Measurements from ENCODE around the gene UBE2E2.
"Not testable (repeated sequence)": the region's sequence is repeated elsewhere in the genome, so short reads cannot be mapped to it uniquely, and the experiment has no call there.

The UBE2E2 gene

GRCh38 chr3:23202921-23203707, at the start of gene UBE2E2:
Gene UBE2E2 (plus strand): TSS chr3:23203327.
- peak; percentile 18 to 66 for DNase-seq

GRCh38 chr3:23153436-23153835, 49.7 kb upstream of the UBE2E2 start:
- no peak for DNase-seq

GRCh38 chr3:23157331-23157730, 45.8 kb upstream of the UBE2E2 start:
- no peak for DNase-seq

- no peak for DNase-seq
Observed at GRCh38 chr3:23159929-23160328, 43.2 kb upstream of the UBE2E2 start.

- no peak for DNase-seq
Observed at GRCh38 chr3:23161308-23161707, 41.8 kb upstream of the UBE2E2 start.

- DNase-seq, result no peak
Observed at GRCh38 chr3:23161896-23162570, 41.1 kb upstream of the UBE2E2 start.

- DNase-seq, result no peak
Observed at GRCh38 chr3:23162934-23163333, 40.2 kb upstream of the UBE2E2 start.

- DNase-seq, result no peak
Observed at GRCh38 chr3:23164746-23165145, 38.4 kb upstream of the UBE2E2 start.

- no peak for DNase-seq
Observed at GRCh38 chr3:23165571-23165970, 37.6 kb upstream of the UBE2E2 start.

- no peak for DNase-seq
Observed at GRCh38 chr3:23166276-23166675, 36.9 kb upstream of the UBE2E2 start.

GRCh38 chr3:23166845-23167244, 36.3 kb upstream of the UBE2E2 start:
- no peak for DNase-seq

GRCh38 chr3:23169551-23169950, 33.6 kb upstream of the UBE2E2 start:
- no peak for DNase-seq

GRCh38 chr3:23170291-23170690, 32.8 kb upstream of the UBE2E2 start:
- DNase-seq, result no peak

GRCh38 chr3:23172059-23172458, 31.1 kb upstream of the UBE2E2 start:
- DNase-seq, result no peak

- peak in 1 of 2 experiments; percentile 43 for DNase-seq
Observed at GRCh38 chr3:23174426-23175039, 28.6 kb upstream of the UBE2E2 start.

- DNase-seq, result no peak
Observed at GRCh38 chr3:23175341-23176083, 27.6 kb upstream of the UBE2E2 start.

- not testable (repeated sequence) for DNase-seq
Observed at GRCh38 chr3:23176839-23177238, 26.3 kb upstream of the UBE2E2 start.

GRCh38 chr3:23182996-23183513, 20.1 kb upstream of the UBE2E2 start:
- no peak for DNase-seq

- peak; percentile 4 to 46 for DNase-seq
Observed at GRCh38 chr3:23183731-23184130, 19.4 kb upstream of the UBE2E2 start.

- no peak for DNase-seq
Observed at GRCh38 chr3:23185861-23186260, 17.3 kb upstream of the UBE2E2 start.

- no peak for DNase-seq
Observed at GRCh38 chr3:23189187-23189586, 13.9 kb upstream of the UBE2E2 start.

GRCh38 chr3:23192816-23193215, 10.3 kb upstream of the UBE2E2 start:
- DNase-seq, result no peak

GRCh38 chr3:23193831-23194230, 9.3 kb upstream of the UBE2E2 start:
- DNase-seq, result no peak
